HepG2 (cell line): Measurements from ENCODE around the gene SMO. TPM values are rescaled to one million over a fixed set of nuclear protein-coding genes. Genes with fewer than 3 reads are reported as not detected.

Source experiments
- AKAP8 ChIP-seq: sonication (generic); formaldehyde crosslinking; IDR thresholded peaks from 2 replicates; pipeline ENCODE4 v1.5.1; 2020; ENCODE audit warnings: mild to moderate bottlenecking, missing genetic modification reagents
- ARNT2 ChIP-seq: sonication (generic); formaldehyde crosslinking; IDR thresholded peaks from 2 replicates; pipeline ENCODE4 v1.8.0; 2022; ENCODE audit warnings: mild to moderate bottlenecking, low read depth, missing genetic modification reagents, moderate library complexity
- E2F2 ChIP-seq: sonication (generic); formaldehyde crosslinking; IDR thresholded peaks from 2 replicates; pipeline ENCODE4 v1.4.0; 2020; ENCODE audit warnings: missing genetic modification reagents, borderline replicate concordance
- FOSL1 ChIP-seq: sonication (generic); formaldehyde crosslinking; IDR thresholded peaks from 2 replicates; pipeline ENCODE4 v1.9.0; 2021; ENCODE audit warnings: missing genetic modification reagents, borderline replicate concordance
- GMEB2 ChIP-seq: IDR thresholded peaks from 2 replicates; pipeline ENCODE4 v1.6.1; 2016; ENCODE audit warnings: missing biosample characterization, missing genetic modification reagents, low read depth
- GPN1 ChIP-seq: sonication (generic); formaldehyde crosslinking; IDR thresholded peaks from 2 replicates; pipeline ENCODE4 v1.5.1; 2020; ENCODE audit warnings: missing genetic modification reagents, borderline replicate concordance
- MLLT10 ChIP-seq: sonication (generic); formaldehyde crosslinking; IDR thresholded peaks from 2 replicates; pipeline ENCODE4 v1.4.0; 2020; ENCODE audit warnings: missing genetic modification reagents
- MTF2 ChIP-seq: sonication (generic); formaldehyde crosslinking; IDR thresholded peaks from 2 replicates; pipeline ENCODE4 v1.5.0; 2020; ENCODE audit warnings: missing genetic modification reagents, borderline replicate concordance
- SMAD1 ChIP-seq: sonication (generic); formaldehyde crosslinking; IDR thresholded peaks from 2 replicates; pipeline ENCODE4 v1.4.0; 2020; ENCODE audit warnings: missing genetic modification reagents, low read depth, mild to moderate bottlenecking, borderline replicate concordance
- SMARCC2 ChIP-seq: fragments of 450-650 bp; IDR thresholded peaks from 2 replicates; pipeline ENCODE4 v1.6.1; 2017; ENCODE audit warnings: antibody characterized with exemption, mild to moderate bottlenecking
- TEAD2 ChIP-seq: sonication (generic); formaldehyde crosslinking; IDR thresholded peaks from 2 replicates; pipeline ENCODE4 v1.9.0; 2021; ENCODE audit warnings: missing genetic modification reagents
- TGIF2 ChIP-seq: IDR thresholded peaks from 2 replicates; pipeline ENCODE4 v1.6.1; 2016; ENCODE audit warnings: control low read depth, missing compliant biosample characterization
- ZBTB2 ChIP-seq: sonication (generic); formaldehyde crosslinking; IDR thresholded peaks from 2 replicates; pipeline ENCODE4 v1.8.0; 2022; ENCODE audit warnings: low read depth, missing genetic modification reagents
- ZNF44 ChIP-seq: sonication (generic); formaldehyde crosslinking; IDR thresholded peaks from 2 replicates; pipeline ENCODE4 v1.5.1; 2020; ENCODE audit warnings: mild to moderate bottlenecking, missing genetic modification reagents
- ZNF567 ChIP-seq: sonication (generic); formaldehyde crosslinking; IDR thresholded peaks from 2 replicates; pipeline ENCODE4 v1.8.1; 2023; ENCODE audit warnings: mild to moderate bottlenecking, missing genetic modification reagents, borderline replicate concordance
- ZNF598 ChIP-seq: sonication (generic); formaldehyde crosslinking; IDR thresholded peaks from 2 replicates; pipeline ENCODE4 v1.5.1; 2020; ENCODE audit warnings: mild to moderate bottlenecking, missing genetic modification reagents, borderline replicate concordance
- ZNF674 ChIP-seq: sonication (generic); formaldehyde crosslinking; IDR thresholded peaks from 2 replicates; pipeline ENCODE4 v1.5.0; 2020; ENCODE audit warnings: low read depth, mild to moderate bottlenecking, missing genetic modification reagents
- ZNF678 ChIP-seq: sonication (generic); formaldehyde crosslinking; IDR thresholded peaks from 2 replicates; pipeline ENCODE4 v1.4.0; 2020; ENCODE audit warnings: mild to moderate bottlenecking, missing genetic modification reagents
- ZNF747 ChIP-seq: sonication (generic); formaldehyde crosslinking; IDR thresholded peaks from 2 replicates; pipeline ENCODE4 v1.8.1; 2023; ENCODE audit warnings: missing genetic modification reagents, mild to moderate bottlenecking, borderline replicate concordance
- ZNF766 ChIP-seq: sonication (generic); formaldehyde crosslinking; IDR thresholded peaks from 2 replicates; pipeline ENCODE4 v1.5.0; 2020; ENCODE audit warnings: missing genetic modification reagents, borderline replicate concordance
- polyA plus RNA-seq, 8 experiments: library from polyadenylated mRNA; depleted of rRNA in 3 of 8; stranded (reverse) in 7 of 8; unstranded in 1 of 8; fragments of >200 nt; fragmentation: Illumina TruSeq in 4 of 8; extraction: Trizol in 4 of 8; gene quantifications; 2 replicates each; pipeline versions ENCODE4 v1.2.1 to v1.2.3, GENCODE V29; 2011 to 2016; ENCODE audit warnings: low read depth in 4 of 8, missing spikeins in 1 of 8, mixed read lengths in 1 of 8; ENCODE audit not compliant: insufficient read depth in 1 of 8
- total RNA-seq, 5 experiments: library from RNA; depleted of rRNA; stranded (reverse); fragments of >200 nt; fragmentation: Illumina TruSeq; extraction: Trizol; gene quantifications; 2 replicates each; pipeline ENCODE4 v1.2.3, GENCODE V29; 2016; ENCODE audit warnings: low read depth in 1 of 5
- TF ChIP-seq, protein P1 (sequence below): sonication (generic); formaldehyde crosslinking; IDR thresholded peaks from 2 replicates; pipeline ENCODE4 v1.5.0; 2020; ENCODE audit warnings: missing genetic modification reagents, mild to moderate bottlenecking, borderline replicate concordance
- TF ChIP-seq, protein P2 (sequence below): sonication (generic); formaldehyde crosslinking; IDR thresholded peaks from 2 replicates; pipeline ENCODE4 v1.8.1; 2023; ENCODE audit warnings: mild to moderate bottlenecking, missing genetic modification reagents

Gene SMO
- total and polyA plus RNA-seq, 2 of the 13 experiments (the other 11 are each of a cell fraction or from before 2014, with no cell fraction given) = 23.8 to 32.3 TPM

DNA sequence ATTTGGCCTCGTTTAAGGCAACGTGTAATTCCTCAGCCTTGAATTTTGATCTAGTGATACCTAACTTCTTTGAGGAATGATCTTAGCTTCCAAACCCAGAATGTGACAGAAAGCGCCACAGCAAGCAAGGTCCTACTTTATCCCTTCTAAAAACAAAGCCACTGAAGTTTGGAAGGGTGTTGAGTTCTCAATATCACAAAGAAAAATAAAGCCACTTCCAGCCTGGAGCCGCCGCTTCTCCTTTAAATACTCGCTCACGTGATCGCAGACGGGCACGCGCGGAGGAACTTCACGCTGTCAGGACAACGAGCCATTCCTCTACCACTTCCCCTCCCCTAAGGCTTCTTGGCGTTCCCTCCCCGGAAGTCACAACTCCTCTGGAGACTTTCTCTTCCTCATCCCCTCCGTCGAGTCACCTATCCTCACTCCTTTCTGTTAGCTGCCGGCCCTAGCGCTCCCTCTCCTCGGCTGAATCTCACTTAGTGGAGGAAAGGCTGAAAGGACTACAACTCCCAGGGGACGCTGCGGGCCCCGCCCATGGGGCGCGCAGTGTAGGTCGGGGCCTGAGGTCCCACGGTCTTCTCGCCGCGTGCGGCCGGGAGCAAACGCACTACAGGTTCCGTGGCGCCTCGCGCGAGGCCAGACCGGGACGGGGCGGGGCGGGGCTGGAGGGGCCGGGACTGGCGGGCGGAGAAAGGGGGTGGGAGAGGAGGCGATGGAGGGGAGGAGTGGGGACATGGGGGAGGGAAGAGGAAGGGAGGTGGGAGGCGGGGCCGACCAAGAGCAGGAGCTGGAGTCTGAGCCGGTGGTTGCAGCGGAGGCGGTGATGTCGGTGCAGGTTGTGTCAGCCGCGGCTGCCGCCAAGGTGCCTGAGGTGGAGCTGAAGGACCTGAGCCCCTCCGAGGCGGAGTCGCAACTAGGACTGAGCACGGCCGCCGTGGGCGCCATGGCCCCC, 36.1 kb downstream of the SMO start, which contains the start of gene AHCYL2 (continued):
- no peak for TF ChIP-seq MTF2 (CRISPR knock-in tag)
- peak; percentile 77; the same call in 1 of the 2 replicates for TF ChIP-seq ZNF567 (CRISPR knock-in tag)
- TF ChIP-seq TEAD2 (CRISPR knock-in tag) = no peak
- TF ChIP-seq, protein P1, sequence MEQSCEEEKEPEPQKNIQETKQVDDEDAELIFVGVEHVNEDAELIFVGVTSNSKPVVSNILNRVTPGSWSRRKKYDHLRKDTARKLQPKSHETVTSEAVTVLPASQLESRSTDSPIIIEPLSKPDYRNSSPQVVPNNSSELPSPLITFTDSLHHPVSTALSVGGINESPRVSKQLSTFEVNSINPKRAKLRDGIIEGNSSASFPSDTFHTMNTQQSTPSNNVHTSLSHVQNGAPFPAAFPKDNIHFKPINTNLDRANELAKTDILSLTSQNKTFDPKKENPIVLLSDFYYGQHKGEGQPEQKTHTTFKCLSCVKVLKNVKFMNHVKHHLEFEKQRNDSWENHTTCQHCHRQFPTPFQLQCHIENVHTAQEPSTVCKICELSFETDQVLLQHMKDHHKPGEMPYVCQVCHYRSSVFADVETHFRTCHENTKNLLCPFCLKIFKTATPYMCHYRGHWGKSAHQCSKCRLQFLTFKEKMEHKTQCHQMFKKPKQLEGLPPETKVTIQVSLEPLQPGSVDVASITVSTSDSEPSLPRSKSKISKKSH = no peak
- TF ChIP-seq SMAD1 (CRISPR knock-in tag) = no peak
- TF ChIP-seq ZNF674 = no peak
- TF ChIP-seq ZNF44 (CRISPR knock-in tag) = no peak; the same call in 1 of the 2 replicates
- TF ChIP-seq SMARCC2 = no peak
- no peak for TF ChIP-seq GPN1 (CRISPR knock-in tag)
- TF ChIP-seq, protein P2, sequence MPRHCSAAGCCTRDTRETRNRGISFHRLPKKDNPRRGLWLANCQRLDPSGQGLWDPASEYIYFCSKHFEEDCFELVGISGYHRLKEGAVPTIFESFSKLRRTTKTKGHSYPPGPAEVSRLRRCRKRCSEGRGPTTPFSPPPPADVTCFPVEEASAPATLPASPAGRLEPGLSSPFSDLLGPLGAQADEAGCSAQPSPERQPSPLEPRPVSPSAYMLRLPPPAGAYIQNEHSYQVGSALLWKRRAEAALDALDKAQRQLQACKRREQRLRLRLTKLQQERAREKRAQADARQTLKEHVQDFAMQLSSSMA = no peak
- TF ChIP-seq E2F2 (CRISPR knock-in tag) = no peak
- peak; percentile 30; the same call in 1 of the 2 replicates for TF ChIP-seq ARNT2
- no peak for TF ChIP-seq FOSL1 (CRISPR knock-in tag)
- TF ChIP-seq AKAP8 (CRISPR knock-in tag) = no peak; the same call in 1 of the 2 replicates
- no peak for TF ChIP-seq ZNF678
- no peak for TF ChIP-seq ZNF747 (CRISPR knock-in tag)
- TF ChIP-seq ZNF598 = no peak
- peak; percentile 22; the same call in 1 of the 2 replicates for TF ChIP-seq TGIF2 (CRISPR knock-in tag)
- TF ChIP-seq ZBTB2 (CRISPR knock-in tag) = no peak
- TF ChIP-seq MLLT10 (CRISPR knock-in tag) = no peak
- TF ChIP-seq GMEB2 (CRISPR knock-in tag) = 0 out of 2 replicates have a peak, but pooled peaks have one; percentile 28
- no peak for TF ChIP-seq ZNF766 (CRISPR knock-in tag)
